ENCODE data around the gene FRMD1. TPM values are rescaled to one million over a fixed set of nuclear protein-coding genes. Genes with fewer than 3 reads are reported as not detected.

FRMD1 gene
- total RNA-seq, 3 donors from 2014 or later, result 0.29 to 0.96 (median 0.66) TPM

DNA sequence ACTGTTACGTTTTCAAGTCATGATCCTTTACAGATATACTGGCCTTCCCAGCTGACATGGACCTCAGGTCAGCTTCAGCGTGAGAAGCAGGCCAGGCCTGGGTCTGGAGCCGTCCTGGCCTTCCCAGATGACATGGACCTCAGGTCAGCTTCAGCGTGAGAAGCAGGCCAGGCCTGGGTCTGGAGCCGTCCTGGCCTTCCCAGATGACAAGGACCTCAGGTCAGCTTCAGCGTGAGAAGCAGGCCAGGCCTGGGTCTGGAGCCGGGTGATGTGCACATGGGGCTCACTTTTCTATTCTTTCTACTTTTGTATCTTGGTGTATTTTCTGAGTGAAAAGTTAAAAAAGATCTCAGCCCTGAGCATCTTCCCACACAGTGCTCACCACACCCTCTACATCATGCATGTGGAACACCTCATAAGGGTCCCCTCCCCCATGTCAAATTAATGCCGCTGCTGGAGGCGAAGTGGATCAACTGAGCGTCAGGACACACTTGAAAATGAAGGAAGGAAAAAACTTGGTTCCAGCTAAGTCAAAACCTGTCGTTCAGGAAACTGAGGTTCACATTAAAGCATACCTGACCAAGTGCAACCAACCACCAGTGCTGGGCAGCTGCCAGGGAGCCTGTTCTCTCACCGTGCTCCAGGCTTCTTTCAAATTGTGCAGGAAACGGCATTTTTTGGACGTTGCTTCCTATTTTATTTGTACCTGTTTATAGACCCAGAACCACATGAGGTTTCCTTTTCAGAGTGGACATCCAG lies 49.4 kb downstream of the FRMD1 start:
- Histone ChIP-seq H3K27ac (peak overlapping the region in 1 of 2 donors; percentile 43), H3K27me3 (no peaks in the 10 kb centered on the region), H3K4me3 (no peak overlapping the region), H3K9me3 (no peaks in the 10 kb centered on the region), H3K4me1 (no peaks in the 10 kb centered on the region), H3K36me3 (no peaks in the 10 kb centered on the region)
- TF ChIP-seq POLR2A (IDR thresholded peaks at IDR 0.05) (no peak), POLR2AphosphoS5 (IDR thresholded peaks at IDR 0.05) (no peak)
- TF ChIP-seq, protein P1, sequence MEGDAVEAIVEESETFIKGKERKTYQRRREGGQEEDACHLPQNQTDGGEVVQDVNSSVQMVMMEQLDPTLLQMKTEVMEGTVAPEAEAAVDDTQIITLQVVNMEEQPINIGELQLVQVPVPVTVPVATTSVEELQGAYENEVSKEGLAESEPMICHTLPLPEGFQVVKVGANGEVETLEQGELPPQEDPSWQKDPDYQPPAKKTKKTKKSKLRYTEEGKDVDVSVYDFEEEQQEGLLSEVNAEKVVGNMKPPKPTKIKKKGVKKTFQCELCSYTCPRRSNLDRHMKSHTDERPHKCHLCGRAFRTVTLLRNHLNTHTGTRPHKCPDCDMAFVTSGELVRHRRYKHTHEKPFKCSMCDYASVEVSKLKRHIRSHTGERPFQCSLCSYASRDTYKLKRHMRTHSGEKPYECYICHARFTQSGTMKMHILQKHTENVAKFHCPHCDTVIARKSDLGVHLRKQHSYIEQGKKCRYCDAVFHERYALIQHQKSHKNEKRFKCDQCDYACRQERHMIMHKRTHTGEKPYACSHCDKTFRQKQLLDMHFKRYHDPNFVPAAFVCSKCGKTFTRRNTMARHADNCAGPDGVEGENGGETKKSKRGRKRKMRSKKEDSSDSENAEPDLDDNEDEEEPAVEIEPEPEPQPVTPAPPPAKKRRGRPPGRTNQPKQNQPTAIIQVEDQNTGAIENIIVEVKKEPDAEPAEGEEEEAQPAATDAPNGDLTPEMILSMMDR (IDR thresholded peaks at IDR 0.05), result no peak
- DNase-seq (ENCODE audit: low spot score in 2 of 2), result peak in 1 of 2 donors; percentile 46
- intact Hi-C loops (cut with DNase I; ENCODE audit: low total_unique reads), result no loop called here

DNA sequence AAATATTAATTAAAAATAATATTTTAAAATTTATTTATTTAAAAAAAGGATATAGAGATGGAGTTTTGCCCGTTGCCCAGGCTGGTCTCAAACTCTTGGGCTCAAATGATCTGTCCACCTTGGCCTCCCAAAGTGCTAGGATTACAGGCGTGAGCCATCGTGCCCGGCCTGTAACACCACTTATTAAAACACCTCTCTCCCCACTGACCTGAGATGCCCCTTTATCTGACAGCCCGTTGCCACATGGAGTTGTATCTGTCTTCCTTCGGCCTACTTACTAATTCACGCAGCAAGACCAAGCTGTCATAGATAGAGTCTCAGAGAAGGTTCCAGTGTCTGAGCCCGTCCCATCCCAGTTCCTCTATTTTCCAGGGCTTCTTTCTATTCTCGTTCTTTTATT lies 50.8 kb downstream of the FRMD1 start:
- no peaks in the 10 kb centered on the region for H3K36me3 ChIP-seq
- no peaks in the 10 kb centered on the region for H3K4me1 ChIP-seq
- intact Hi-C loops (cut with DNase I; ENCODE audit: low total_unique reads), result no loop called here
- H3K27me3 ChIP-seq, result no peaks in the 10 kb centered on the region
- TF ChIP-seq POLR2AphosphoS5 (IDR thresholded peaks at IDR 0.05), result no peak
- TF ChIP-seq POLR2A (IDR thresholded peaks at IDR 0.05), result no peak
- TF ChIP-seq, protein P1 (IDR thresholded peaks at IDR 0.05), result no peak
- no peaks in the 10 kb centered on the region for H3K9me3 ChIP-seq
- H3K27ac ChIP-seq, result no peak overlapping the region
- peak in 1 of 2 donors; percentile 11 for DNase-seq (ENCODE audit: low spot score in 2 of 2)
- H3K4me3 ChIP-seq, result no peak overlapping the region

GRCh38 chr6:168027521-168027920 lies 51.5 kb downstream of the FRMD1 start:
- Histone ChIP-seq H3K4me1 (no peaks in the 10 kb centered on the region), H3K4me3 (no peak overlapping the region), H3K27me3 (no peaks in the 10 kb centered on the region), H3K27ac (no peak overlapping the region), H3K36me3 (no peaks in the 10 kb centered on the region), H3K9me3 (no peaks in the 10 kb centered on the region)
- peak in 1 of 2 donors; percentile 2 for DNase-seq (ENCODE audit: low spot score in 2 of 2)
- TF ChIP-seq POLR2A (IDR thresholded peaks at IDR 0.05) (no peak), POLR2AphosphoS5 (IDR thresholded peaks at IDR 0.05) (no peak)
- TF ChIP-seq, protein P1 (IDR thresholded peaks at IDR 0.05), result no peak
- intact Hi-C loops (cut with DNase I; ENCODE audit: low total_unique reads), result no loop called here

DNA sequence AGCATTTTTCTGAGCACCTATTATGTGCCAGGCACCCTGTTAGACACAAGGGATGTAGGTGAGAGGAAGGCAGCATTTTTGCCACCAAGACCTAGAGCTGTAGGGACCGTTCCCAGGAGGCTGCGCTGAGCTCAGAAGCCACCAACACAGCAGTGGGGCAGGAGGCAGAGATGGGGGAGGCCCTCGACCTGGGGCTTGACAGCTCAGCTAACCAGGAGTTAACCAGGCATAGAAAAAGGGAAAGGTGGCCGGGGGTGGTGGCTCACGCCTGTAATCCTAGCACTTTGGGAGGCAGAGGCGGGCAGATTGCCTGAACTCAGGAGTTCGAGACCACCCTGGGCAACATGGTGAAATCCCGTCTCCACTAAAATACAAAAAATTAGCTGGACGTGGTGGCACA lies 52.1 kb downstream of the FRMD1 start:
- no peaks in the 10 kb centered on the region for H3K36me3 ChIP-seq
- peak in 1 of 2 donors; percentile 13 for DNase-seq (ENCODE audit: low spot score in 2 of 2)
- H3K27me3 ChIP-seq, result no peaks in the 10 kb centered on the region
- no peak overlapping the region for H3K4me3 ChIP-seq
- intact Hi-C loops (cut with DNase I; ENCODE audit: low total_unique reads), result no loop called here
- no peaks in the 10 kb centered on the region for H3K4me1 ChIP-seq
- H3K27ac ChIP-seq, result no peak overlapping the region
- H3K9me3 ChIP-seq, result no peaks in the 10 kb centered on the region
- TF ChIP-seq POLR2AphosphoS5 (IDR thresholded peaks at IDR 0.05) (no peak), POLR2A (IDR thresholded peaks at IDR 0.05) (no peak)
- TF ChIP-seq, protein P1 (IDR thresholded peaks at IDR 0.05), result no peak

GRCh38 chr6:168025831-168026710 lies 52.9 kb downstream of the FRMD1 start:
- DNase-seq (ENCODE audit: low spot score in 2 of 2), result peak in 1 of 2 donors; percentile 15
- H3K9me3 ChIP-seq, result no peaks in the 10 kb centered on the region
- intact Hi-C loops (cut with DNase I; ENCODE audit: low total_unique reads), result no loop called here
- H3K4me3 ChIP-seq, result no peak overlapping the region
- no peak for TF ChIP-seq POLR2AphosphoS5 (IDR thresholded peaks at IDR 0.05)
- TF ChIP-seq POLR2A (IDR thresholded peaks at IDR 0.05), result no peak
- TF ChIP-seq, protein P1 (IDR thresholded peaks at IDR 0.05), result no peak
- no peaks in the 10 kb centered on the region for H3K27me3 ChIP-seq
- H3K36me3 ChIP-seq, result no peaks in the 10 kb centered on the region
- no peaks in the 10 kb centered on the region for H3K4me1 ChIP-seq
- no peak overlapping the region for H3K27ac ChIP-seq
